ENCODE results near the gene CREB5. TPM values are rescaled to one million over a fixed set of nuclear protein-coding genes. Genes with fewer than 3 reads are reported as not detected.

The CREB5 gene
- total and polyA plus RNA-seq, 8 donors: 2.5 to 11.5 (median 3.6) TPM

- Histone ChIP-seq H3K27me3 (peaks cover 0 to 22% (median 7%) of the 10 kb centered on the region in 4 donors), H3K36me3 (no peaks in the 10 kb centered on the region), H3K9me3 (no peaks in the 10 kb centered on the region), H3K4me3 (no peak overlapping the region), H3K4me1 (peaks cover 0 to 10% (median 7%) of the 10 kb centered on the region in 3 donors), H3K27ac (no peak overlapping the region)
- TF ChIP-seq CTCF (IDR thresholded peaks at IDR 0.05): no peak
- WGBS, 2 donors: 49 to 65% methylated on average over 1 of the region's 1 CpG
- DNase-seq (no peak), ATAC-seq (no peak), FAIRE-seq (no peak)
- intact Hi-C loops (cut with DNase I): no loop called here
Measured at GRCh38 chr7:28414453-28414852, 2.1 kb downstream of the CREB5 start.

- intact Hi-C loops (cut with DNase I): no loop called here
- H3K27me3 ChIP-seq: peaks cover 0 to 5% (median 0%) of the 10 kb centered on the region in 4 donors
- no peak overlapping the region for H3K27ac ChIP-seq
- no peaks in the 10 kb centered on the region for H3K4me1 ChIP-seq
- DNase-seq (no peak), ATAC-seq (no peak), FAIRE-seq (no peak)
- H3K4me3 ChIP-seq: no peak overlapping the region
- WGBS, 2 donors: 60% methylated on average over 5 of the region's 5 CpGs
- no peak for TF ChIP-seq CTCF (IDR thresholded peaks at IDR 0.05)
- no peaks in the 10 kb centered on the region for H3K9me3 ChIP-seq
- H3K36me3 ChIP-seq: no peaks in the 10 kb centered on the region
Measured at GRCh38 chr7:28417321-28417940, 5.1 kb downstream of the CREB5 start.

GRCh38 chr7:28418311-28418710, 6.0 kb downstream of the CREB5 start:
- WGBS, 2 donors: 84 to 91% methylated on average over 2 of the region's 2 CpGs
- DNase-seq (no peak), FAIRE-seq (no peak), ATAC-seq (no peak)
- Histone ChIP-seq H3K4me3 (no peak overlapping the region), H3K9me3 (no peaks in the 10 kb centered on the region), H3K27me3 (peaks cover 0 to 3% (median 0%) of the 10 kb centered on the region in 4 donors), H3K27ac (no peak overlapping the region), H3K4me1 (no peaks in the 10 kb centered on the region), H3K36me3 (no peaks in the 10 kb centered on the region)
- TF ChIP-seq CTCF (IDR thresholded peaks at IDR 0.05): no peak
- intact Hi-C loops (cut with DNase I): no loop called here

GRCh38 chr7:28418966-28419365, 6.6 kb downstream of the CREB5 start:
- intact Hi-C loops (cut with DNase I): no loop called here
- no peaks in the 10 kb centered on the region for H3K4me1 ChIP-seq
- ATAC-seq: no peak
- no peak for TF ChIP-seq CTCF (IDR thresholded peaks at IDR 0.05)
- H3K27me3 ChIP-seq: peaks cover 0 to under 1% (median 0%) of the 10 kb centered on the region in 4 donors
- DNase-seq: no peak
- H3K9me3 ChIP-seq: no peaks in the 10 kb centered on the region
- H3K36me3 ChIP-seq: no peaks in the 10 kb centered on the region
- 68 to 71% methylated on average over 1 of the region's 1 CpG for WGBS, 2 donors
- no peak for FAIRE-seq
- H3K27ac ChIP-seq: no peak overlapping the region
- H3K4me3 ChIP-seq: no peak overlapping the region

GRCh38 chr7:28419716-28420115, 7.4 kb downstream of the CREB5 start:
- intact Hi-C loops (cut with DNase I): no loop called here
- ATAC-seq (no peak), FAIRE-seq (no peak)

More at GRCh38 chr7:28419716-28420115, 7.4 kb downstream of the CREB5 start:
- Histone ChIP-seq H3K27me3 (no peaks in the 10 kb centered on the region), H3K4me3 (no peak overlapping the region), H3K27ac (no peak overlapping the region), H3K9me3 (no peaks in the 10 kb centered on the region), H3K36me3 (no peaks in the 10 kb centered on the region), H3K4me1 (no peaks in the 10 kb centered on the region)
- WGBS, 2 donors: 81 to 86% methylated on average over 2 of the region's 2 CpGs
- no peak for TF ChIP-seq CTCF (IDR thresholded peaks at IDR 0.05)
- DNase-seq: no peak

Data from pancreas (tissue), 10 donors.